ENCODE data around the gene SNX17. TPM values are rescaled to one million over a fixed set of nuclear protein-coding genes. Genes with fewer than 3 reads are reported as not detected.

Gene SNX17
- total and polyA plus RNA-seq, 2 of the 13 experiments (the other 11 are each of a cell fraction or from before 2014, with no cell fraction given) = 75.0 to 109 TPM

GRCh38 chr2:27336173-27336572 is 34.2 kb upstream of the SNX17 start:
- POLR2A ChIA-PET = no interaction called here
- H3K4me1 ChIP-seq (ENCODE audit: insufficient read depth, low read length) = no peaks in the 10 kb centered on the region

More at GRCh38 chr2:27336173-27336572, 34.2 kb upstream of the SNX17 start:
- Histone ChIP-seq H3K9ac (ENCODE audit: insufficient read depth, low read depth, low read length) (no peak overlapping the region), H3K36me3 (replicated peaks in 1 of 2; ENCODE audit: control insufficient read depth in 1 of 2, insufficient read depth in 2 of 2, low read length in 2 of 2) (peaks cover 44 to 63% of the 10 kb centered on the region in 2 experiments), H3K9me3 (ENCODE audit: low read length) (no peaks in the 10 kb centered on the region), H4K20me1 (ENCODE audit: insufficient read depth, low read length) (no peaks in the 10 kb centered on the region), H3K27ac (ENCODE audit: extremely low read length, insufficient read depth, low read length) (no peak overlapping the region), H3K4me3 (replicated peaks in 1 of 3; ENCODE audit: insufficient read depth in 1 of 3, low read depth in 2 of 3, low read length in 3 of 3) (no peak overlapping the region), H2AFZ (ENCODE audit: low read length) (no peak overlapping the region), H3K4me2 (ENCODE audit: low read depth, low read length) (no peak overlapping the region), H3K79me2 (ENCODE audit: insufficient read depth, low read length) (no peaks in the 10 kb centered on the region), H3K27me3 (ENCODE audit: control insufficient read depth in 1 of 2, insufficient read depth in 2 of 2, low read length in 2 of 2) (no peaks in the 10 kb centered on the region)
- DNase-seq (ENCODE audit: low spot score) = no peak
- TF ChIP-seq, protein P1, sequence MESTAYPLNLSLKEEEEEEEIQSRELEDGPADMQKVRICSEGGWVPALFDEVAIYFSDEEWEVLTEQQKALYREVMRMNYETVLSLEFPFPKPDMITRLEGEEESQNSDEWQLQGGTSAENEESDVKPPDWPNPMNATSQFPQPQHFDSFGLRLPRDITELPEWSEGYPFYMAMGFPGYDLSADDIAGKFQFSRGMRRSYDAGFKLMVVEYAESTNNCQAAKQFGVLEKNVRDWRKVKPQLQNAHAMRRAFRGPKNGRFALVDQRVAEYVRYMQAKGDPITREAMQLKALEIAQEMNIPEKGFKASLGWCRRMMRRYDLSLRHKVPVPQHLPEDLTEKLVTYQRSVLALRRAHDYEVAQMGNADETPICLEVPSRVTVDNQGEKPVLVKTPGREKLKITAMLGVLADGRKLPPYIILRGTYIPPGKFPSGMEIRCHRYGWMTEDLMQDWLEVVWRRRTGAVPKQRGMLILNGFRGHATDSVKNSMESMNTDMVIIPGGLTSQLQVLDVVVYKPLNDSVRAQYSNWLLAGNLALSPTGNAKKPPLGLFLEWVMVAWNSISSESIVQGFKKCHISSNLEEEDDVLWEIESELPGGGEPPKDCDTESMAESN (CRISPR knock-in tag; conservative IDR thresholded peaks at IDR 0.05) = no peak
- TF ChIP-seq PRDM15 (CRISPR knock-in tag; IDR thresholded peaks at IDR 0.05) (no peak), AGO2 (optimal IDR thresholded peaks at IDR 0.05; ENCODE audit: low read depth, low read length) (peak; percentile 16)
- ATAC-seq = peak; percentile 14; the same call in 1 of the 3 replicates
- WGBS (ENCODE audit: low lambda C conversion rate) = 97% methylated on average over 7 of the region's 7 CpGs
- FAIRE-seq = no peak
- intact Hi-C loops (cut with micrococcal nuclease; ENCODE audit: unreplicated experiment) (no loop called here), in situ Hi-C loops (cut with HindIII; ENCODE audit: extremely low pct_ligation_motif_present, low pct_unique_long_range_greater_than_20kb) (no loop called here)
- BruUV-seq (replicated peaks) = no TSS peak
- CTCF ChIA-PET (ENCODE audit: low intra/inter-chr PET ratio, low total read pairs) = no interaction called here

All from HepG2 (cell line).